ENCODE results near the gene IP6K3. TPM values are rescaled to one million over a fixed set of nuclear protein-coding genes. Genes with fewer than 3 reads are reported as not detected.

Gene IP6K3
- total RNA-seq, 1 experiment from 2014 or later: not detected

- intact Hi-C loops (cut with micrococcal nuclease; ENCODE audit: unreplicated experiment): no loop called here
- ATAC-seq (no peak), DNase-seq (ENCODE audit: low read depth, low spot score) (no peak)
- no peak overlapping the region for H3K4me3 ChIP-seq (ENCODE audit: low read depth in 2 of 2, low read length in 2 of 2)
- BruUV-seq (replicated peaks): no TSS peak
- no peak overlapping the region for H3K27ac ChIP-seq (ENCODE audit: low read length)
- H3K36me3 ChIP-seq (ENCODE audit: control insufficient read depth, insufficient read depth, low read length): no peaks in the 10 kb centered on the region
- in situ Hi-C loops (cut with HindIII; ENCODE audit: low pct_unique_long_range_greater_than_20kb, low sequenced_read_pairs): no loop called here
- H3K4me1 ChIP-seq (ENCODE audit: control insufficient read depth, insufficient read depth, low read length): no peaks in the 10 kb centered on the region
- TF ChIP-seq TCF7L2 (IDR thresholded peaks at IDR 0.05; ENCODE audit: low read depth, low read length) (no peak), SIN3A (IDR thresholded peaks at IDR 0.05; ENCODE audit: borderline replicate concordance, insufficient read depth, low read depth, low read length) (no peak), POLR2AphosphoS5 (IDR thresholded peaks at IDR 0.05; ENCODE audit: low read depth, low read length) (no peak)
- TF ChIP-seq, protein P1, sequence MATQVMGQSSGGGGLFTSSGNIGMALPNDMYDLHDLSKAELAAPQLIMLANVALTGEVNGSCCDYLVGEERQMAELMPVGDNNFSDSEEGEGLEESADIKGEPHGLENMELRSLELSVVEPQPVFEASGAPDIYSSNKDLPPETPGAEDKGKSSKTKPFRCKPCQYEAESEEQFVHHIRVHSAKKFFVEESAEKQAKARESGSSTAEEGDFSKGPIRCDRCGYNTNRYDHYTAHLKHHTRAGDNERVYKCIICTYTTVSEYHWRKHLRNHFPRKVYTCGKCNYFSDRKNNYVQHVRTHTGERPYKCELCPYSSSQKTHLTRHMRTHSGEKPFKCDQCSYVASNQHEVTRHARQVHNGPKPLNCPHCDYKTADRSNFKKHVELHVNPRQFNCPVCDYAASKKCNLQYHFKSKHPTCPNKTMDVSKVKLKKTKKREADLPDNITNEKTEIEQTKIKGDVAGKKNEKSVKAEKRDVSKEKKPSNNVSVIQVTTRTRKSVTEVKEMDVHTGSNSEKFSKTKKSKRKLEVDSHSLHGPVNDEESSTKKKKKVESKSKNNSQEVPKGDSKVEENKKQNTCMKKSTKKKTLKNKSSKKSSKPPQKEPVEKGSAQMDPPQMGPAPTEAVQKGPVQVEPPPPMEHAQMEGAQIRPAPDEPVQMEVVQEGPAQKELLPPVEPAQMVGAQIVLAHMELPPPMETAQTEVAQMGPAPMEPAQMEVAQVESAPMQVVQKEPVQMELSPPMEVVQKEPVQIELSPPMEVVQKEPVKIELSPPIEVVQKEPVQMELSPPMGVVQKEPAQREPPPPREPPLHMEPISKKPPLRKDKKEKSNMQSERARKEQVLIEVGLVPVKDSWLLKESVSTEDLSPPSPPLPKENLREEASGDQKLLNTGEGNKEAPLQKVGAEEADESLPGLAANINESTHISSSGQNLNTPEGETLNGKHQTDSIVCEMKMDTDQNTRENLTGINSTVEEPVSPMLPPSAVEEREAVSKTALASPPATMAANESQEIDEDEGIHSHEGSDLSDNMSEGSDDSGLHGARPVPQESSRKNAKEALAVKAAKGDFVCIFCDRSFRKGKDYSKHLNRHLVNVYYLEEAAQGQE (IDR thresholded peaks at IDR 0.05; ENCODE audit: insufficient read depth in 1 of 2, low read depth in 2 of 2, low read length in 1 of 2): no peak
- TF ChIP-seq, protein P2, sequence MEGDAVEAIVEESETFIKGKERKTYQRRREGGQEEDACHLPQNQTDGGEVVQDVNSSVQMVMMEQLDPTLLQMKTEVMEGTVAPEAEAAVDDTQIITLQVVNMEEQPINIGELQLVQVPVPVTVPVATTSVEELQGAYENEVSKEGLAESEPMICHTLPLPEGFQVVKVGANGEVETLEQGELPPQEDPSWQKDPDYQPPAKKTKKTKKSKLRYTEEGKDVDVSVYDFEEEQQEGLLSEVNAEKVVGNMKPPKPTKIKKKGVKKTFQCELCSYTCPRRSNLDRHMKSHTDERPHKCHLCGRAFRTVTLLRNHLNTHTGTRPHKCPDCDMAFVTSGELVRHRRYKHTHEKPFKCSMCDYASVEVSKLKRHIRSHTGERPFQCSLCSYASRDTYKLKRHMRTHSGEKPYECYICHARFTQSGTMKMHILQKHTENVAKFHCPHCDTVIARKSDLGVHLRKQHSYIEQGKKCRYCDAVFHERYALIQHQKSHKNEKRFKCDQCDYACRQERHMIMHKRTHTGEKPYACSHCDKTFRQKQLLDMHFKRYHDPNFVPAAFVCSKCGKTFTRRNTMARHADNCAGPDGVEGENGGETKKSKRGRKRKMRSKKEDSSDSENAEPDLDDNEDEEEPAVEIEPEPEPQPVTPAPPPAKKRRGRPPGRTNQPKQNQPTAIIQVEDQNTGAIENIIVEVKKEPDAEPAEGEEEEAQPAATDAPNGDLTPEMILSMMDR (IDR thresholded peaks at IDR 0.05): no peak
- H3K27me3 ChIP-seq (ENCODE audit: control insufficient read depth, insufficient read depth, low read length): no peaks in the 10 kb centered on the region
- H3K9me3 ChIP-seq (ENCODE audit: control insufficient read depth, insufficient read depth, low read depth, low read length): no peaks in the 10 kb centered on the region
- ChIA-PET POLR2A (no interaction called here), CTCF (no interaction called here)
Observed at GRCh38 chr6:33735216-33735615, 11.5 kb downstream of the IP6K3 start.

- H3K27ac ChIP-seq (ENCODE audit: low read length): no peak overlapping the region
- H3K4me3 ChIP-seq (ENCODE audit: low read depth in 2 of 2, low read length in 2 of 2): no peak overlapping the region
- no peak for DNase-seq (ENCODE audit: low read depth, low spot score)
- no peaks in the 10 kb centered on the region for H3K9me3 ChIP-seq (ENCODE audit: control insufficient read depth, insufficient read depth, low read depth, low read length)
- TF ChIP-seq SIN3A (IDR thresholded peaks at IDR 0.05; ENCODE audit: borderline replicate concordance, insufficient read depth, low read depth, low read length): no peak
- TF ChIP-seq, protein P2 (IDR thresholded peaks at IDR 0.05): no peak
- TF ChIP-seq TCF7L2 (IDR thresholded peaks at IDR 0.05; ENCODE audit: low read depth, low read length): no peak
- no peak for TF ChIP-seq POLR2AphosphoS5 (IDR thresholded peaks at IDR 0.05; ENCODE audit: low read depth, low read length)
- TF ChIP-seq, protein P1 (IDR thresholded peaks at IDR 0.05; ENCODE audit: insufficient read depth in 1 of 2, low read depth in 2 of 2, low read length in 1 of 2): no peak
- no peaks in the 10 kb centered on the region for H3K4me1 ChIP-seq (ENCODE audit: control insufficient read depth, insufficient read depth, low read length)
- POLR2A ChIA-PET: no interaction called here
- H3K36me3 ChIP-seq (ENCODE audit: control insufficient read depth, insufficient read depth, low read length): no peaks in the 10 kb centered on the region
- intact Hi-C loops (cut with micrococcal nuclease; ENCODE audit: unreplicated experiment): no loop called here
- no TSS peak for BruUV-seq (replicated peaks)
- CTCF ChIA-PET: no interaction called here
- ATAC-seq: no peak
- in situ Hi-C loops (cut with HindIII; ENCODE audit: low pct_unique_long_range_greater_than_20kb, low sequenced_read_pairs): no loop called here
- H3K27me3 ChIP-seq (ENCODE audit: control insufficient read depth, insufficient read depth, low read length): no peaks in the 10 kb centered on the region
Observed at GRCh38 chr6:33733709-33734007, 13.0 kb downstream of the IP6K3 start.

Measured in Panc1 (cell line).